ENCODE measurements around the gene TRIM58.

Gene TRIM58

GRCh38 chr1:247864644-247865043 lies 7.7 kb downstream of the TRIM58 start:
- DNase-seq (ENCODE audit: low spot score): no peak
- no peak for TF ChIP-seq CTCF (IDR thresholded peaks at IDR 0.05; ENCODE audit: extremely low read depth, insufficient read depth, missing control alignments)
- in situ Hi-C loops (cut with MboI; ENCODE audit: low pct_unique_long_range_greater_than_20kb, low sequenced_read_pairs, unreplicated experiment): no loop called here

- DNase-seq (ENCODE audit: low spot score): no peak
- in situ Hi-C loops (cut with MboI; ENCODE audit: low pct_unique_long_range_greater_than_20kb, low sequenced_read_pairs, unreplicated experiment): no loop called here
- TF ChIP-seq CTCF (IDR thresholded peaks at IDR 0.05; ENCODE audit: extremely low read depth, insufficient read depth, missing control alignments): no peak
Measured at GRCh38 chr1:247865416-247865815, 8.4 kb downstream of the TRIM58 start.

- DNase-seq (ENCODE audit: low spot score): no peak
- TF ChIP-seq CTCF (IDR thresholded peaks at IDR 0.05; ENCODE audit: extremely low read depth, insufficient read depth, missing control alignments): no peak
- in situ Hi-C loops (cut with MboI; ENCODE audit: low pct_unique_long_range_greater_than_20kb, low sequenced_read_pairs, unreplicated experiment): no loop called here
Measured at GRCh38 chr1:247883346-247883745, 26.4 kb downstream of the TRIM58 start.

- in situ Hi-C loops (cut with MboI; ENCODE audit: low pct_unique_long_range_greater_than_20kb, low sequenced_read_pairs, unreplicated experiment): no loop called here
- no peak for DNase-seq (ENCODE audit: low spot score)
- no peak for TF ChIP-seq CTCF (IDR thresholded peaks at IDR 0.05; ENCODE audit: extremely low read depth, insufficient read depth, missing control alignments)
Measured at GRCh38 chr1:247884797-247885413, 27.9 kb downstream of the TRIM58 start.

- no peak for DNase-seq (ENCODE audit: low spot score)
- in situ Hi-C loops (cut with MboI; ENCODE audit: low pct_unique_long_range_greater_than_20kb, low sequenced_read_pairs, unreplicated experiment): no loop called here
- no peak for TF ChIP-seq CTCF (IDR thresholded peaks at IDR 0.05; ENCODE audit: extremely low read depth, insufficient read depth, missing control alignments)
Measured at GRCh38 chr1:247895163-247895637, 38.2 kb downstream of the TRIM58 start, which contains the start of gene OR2W3. Gene OR2W3, plus strand, starts transcription at chr1:247895587. Its CDS starts 0 bp downstream, at chr1:247895587.

- no peak for TF ChIP-seq CTCF (IDR thresholded peaks at IDR 0.05; ENCODE audit: extremely low read depth, insufficient read depth, missing control alignments)
- DNase-seq (ENCODE audit: low spot score): no peak
- in situ Hi-C loops (cut with MboI; ENCODE audit: low pct_unique_long_range_greater_than_20kb, low sequenced_read_pairs, unreplicated experiment): no loop called here
Measured at GRCh38 chr1:247895976-247896375, 39.0 kb downstream of the TRIM58 start.
